Measurements from ENCODE around the gene CD74.
"Not testable (repeated sequence)": the region's sequence is repeated elsewhere in the genome, so short reads cannot be mapped to it uniquely, and the experiment has no call there.

Gene CD74

GRCh38 chr5:150412319-150413175, at the start of gene CD74:
Gene CD74 (minus strand): TSS chr5:150412910. CDS start chr5:150412749, 161 bp downstream.
- DNase-seq (ENCODE audit: low spot score) = peak; percentile 97

- DNase-seq (ENCODE audit: low spot score) = no peak
These were observed 48.5 kb upstream of the CD74 start for GRCh38 chr5:150461231-150461630.

- DNase-seq (ENCODE audit: low spot score) = no peak
These were observed 48.1 kb upstream of the CD74 start for GRCh38 chr5:150460781-150461180.

- DNase-seq (ENCODE audit: low spot score) = peak; percentile 78
These were observed 46.3 kb upstream of the CD74 start for GRCh38 chr5:150458802-150459557.

- DNase-seq (ENCODE audit: low spot score) = no peak
These were observed 45.0 kb upstream of the CD74 start for GRCh38 chr5:150457562-150458240.

GRCh38 chr5:150457121-150457520, 44.4 kb upstream of the CD74 start:
- DNase-seq (ENCODE audit: low spot score) = peak; percentile 64

GRCh38 chr5:150454492-150455229, 42.0 kb upstream of the CD74 start:
- no peak for DNase-seq (ENCODE audit: low spot score)

- DNase-seq (ENCODE audit: low spot score) = not testable (repeated sequence)
These were observed 41.3 kb upstream of the CD74 start for GRCh38 chr5:150454027-150454426.

GRCh38 chr5:150452914-150453313, 40.2 kb upstream of the CD74 start:
- DNase-seq (ENCODE audit: low spot score) = no peak

- DNase-seq (ENCODE audit: low spot score) = no peak
These were observed 38.9 kb upstream of the CD74 start for GRCh38 chr5:150451594-150451993.

GRCh38 chr5:150449517-150450339, 37.0 kb upstream of the CD74 start, which contains the start of gene RPS14:
Gene RPS14 (minus strand): TSS chr5:150449739. CDS start chr5:150447733, 2,006 bp downstream.
- DNase-seq (ENCODE audit: low spot score) = peak; percentile 94

- DNase-seq (ENCODE audit: low spot score) = no peak
These were observed 36.3 kb upstream of the CD74 start for GRCh38 chr5:150448952-150449516.

- no peak for DNase-seq (ENCODE audit: low spot score)
These were observed 35.6 kb upstream of the CD74 start for GRCh38 chr5:150448334-150448733.

- no peak for DNase-seq (ENCODE audit: low spot score)
These were observed 34.5 kb upstream of the CD74 start for GRCh38 chr5:150447188-150447587.

GRCh38 chr5:150446583-150446982, 33.9 kb upstream of the CD74 start:
- DNase-seq (ENCODE audit: low spot score) = no peak

- DNase-seq (ENCODE audit: low spot score) = no peak
These were observed 33.4 kb upstream of the CD74 start for GRCh38 chr5:150446088-150446487.

- DNase-seq (ENCODE audit: low spot score) = no peak
These were observed 32.1 kb upstream of the CD74 start for GRCh38 chr5:150444770-150445169.

- no peak for DNase-seq (ENCODE audit: low spot score)
These were observed 30.7 kb upstream of the CD74 start for GRCh38 chr5:150443242-150444075.

GRCh38 chr5:150442699-150443080, 30.0 kb upstream of the CD74 start:
- no peak for DNase-seq (ENCODE audit: low spot score)
